Measurements from ENCODE around the gene AADACL3.

DNA sequence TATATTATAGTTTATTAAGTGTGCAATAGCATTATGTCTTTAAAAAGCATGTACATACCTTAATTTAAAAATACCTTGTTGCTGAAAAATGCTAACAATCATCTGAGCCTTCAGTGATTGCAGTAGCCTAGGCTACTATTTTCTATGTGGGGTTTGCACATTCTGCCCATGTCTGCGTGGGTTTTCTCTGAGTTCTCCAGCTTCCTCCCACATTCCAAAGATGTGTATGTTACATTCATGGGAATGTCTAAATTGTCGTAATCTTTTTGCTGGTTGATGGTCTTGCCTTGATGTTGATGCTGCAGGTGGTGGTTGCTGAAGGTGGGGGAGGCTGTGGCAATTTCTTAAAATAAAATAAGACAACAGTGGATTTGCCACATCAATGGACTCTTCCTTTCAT, 12.5 kb downstream of the AADACL3 start:
- TF ChIP-seq, protein P1, sequence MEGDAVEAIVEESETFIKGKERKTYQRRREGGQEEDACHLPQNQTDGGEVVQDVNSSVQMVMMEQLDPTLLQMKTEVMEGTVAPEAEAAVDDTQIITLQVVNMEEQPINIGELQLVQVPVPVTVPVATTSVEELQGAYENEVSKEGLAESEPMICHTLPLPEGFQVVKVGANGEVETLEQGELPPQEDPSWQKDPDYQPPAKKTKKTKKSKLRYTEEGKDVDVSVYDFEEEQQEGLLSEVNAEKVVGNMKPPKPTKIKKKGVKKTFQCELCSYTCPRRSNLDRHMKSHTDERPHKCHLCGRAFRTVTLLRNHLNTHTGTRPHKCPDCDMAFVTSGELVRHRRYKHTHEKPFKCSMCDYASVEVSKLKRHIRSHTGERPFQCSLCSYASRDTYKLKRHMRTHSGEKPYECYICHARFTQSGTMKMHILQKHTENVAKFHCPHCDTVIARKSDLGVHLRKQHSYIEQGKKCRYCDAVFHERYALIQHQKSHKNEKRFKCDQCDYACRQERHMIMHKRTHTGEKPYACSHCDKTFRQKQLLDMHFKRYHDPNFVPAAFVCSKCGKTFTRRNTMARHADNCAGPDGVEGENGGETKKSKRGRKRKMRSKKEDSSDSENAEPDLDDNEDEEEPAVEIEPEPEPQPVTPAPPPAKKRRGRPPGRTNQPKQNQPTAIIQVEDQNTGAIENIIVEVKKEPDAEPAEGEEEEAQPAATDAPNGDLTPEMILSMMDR (IDR thresholded peaks at IDR 0.05) = no peak
- TF ChIP-seq POLR2A (IDR thresholded peaks at IDR 0.05) = no peak
